ENCODE data around the gene OAF.

DNA sequence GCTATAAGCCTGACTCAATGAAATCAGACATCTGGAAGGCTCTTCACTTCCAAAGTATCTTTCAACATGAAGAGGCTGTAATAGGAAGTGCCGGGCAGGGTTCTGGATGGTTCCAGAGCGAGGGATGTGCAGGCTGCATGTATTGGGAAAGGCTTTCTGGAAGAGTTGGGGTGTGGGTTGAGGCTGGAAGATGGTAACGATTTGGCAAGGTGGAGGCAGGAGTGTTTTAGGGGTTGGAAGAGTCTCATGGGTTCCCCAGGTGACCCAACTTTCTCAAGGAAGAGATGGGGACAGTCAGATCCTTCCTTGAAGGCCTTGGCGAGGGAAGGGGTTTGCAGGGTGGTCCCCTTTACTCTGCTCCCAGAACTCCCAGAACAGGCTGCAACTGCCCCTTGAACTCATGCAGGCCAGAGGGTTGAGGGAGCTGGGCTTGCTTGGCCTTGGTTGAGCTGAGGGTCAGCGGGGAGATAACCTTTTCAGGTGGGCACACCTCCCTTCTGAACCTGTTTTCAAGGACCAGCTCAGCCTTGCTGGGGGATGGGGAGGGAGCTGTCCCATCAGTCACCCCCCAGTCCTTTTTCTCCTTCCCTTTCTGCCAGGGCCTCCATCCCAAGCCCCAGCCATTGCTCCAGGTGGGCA lies 19.7 kb downstream of the OAF start:
- TF ChIP-seq, protein P1, sequence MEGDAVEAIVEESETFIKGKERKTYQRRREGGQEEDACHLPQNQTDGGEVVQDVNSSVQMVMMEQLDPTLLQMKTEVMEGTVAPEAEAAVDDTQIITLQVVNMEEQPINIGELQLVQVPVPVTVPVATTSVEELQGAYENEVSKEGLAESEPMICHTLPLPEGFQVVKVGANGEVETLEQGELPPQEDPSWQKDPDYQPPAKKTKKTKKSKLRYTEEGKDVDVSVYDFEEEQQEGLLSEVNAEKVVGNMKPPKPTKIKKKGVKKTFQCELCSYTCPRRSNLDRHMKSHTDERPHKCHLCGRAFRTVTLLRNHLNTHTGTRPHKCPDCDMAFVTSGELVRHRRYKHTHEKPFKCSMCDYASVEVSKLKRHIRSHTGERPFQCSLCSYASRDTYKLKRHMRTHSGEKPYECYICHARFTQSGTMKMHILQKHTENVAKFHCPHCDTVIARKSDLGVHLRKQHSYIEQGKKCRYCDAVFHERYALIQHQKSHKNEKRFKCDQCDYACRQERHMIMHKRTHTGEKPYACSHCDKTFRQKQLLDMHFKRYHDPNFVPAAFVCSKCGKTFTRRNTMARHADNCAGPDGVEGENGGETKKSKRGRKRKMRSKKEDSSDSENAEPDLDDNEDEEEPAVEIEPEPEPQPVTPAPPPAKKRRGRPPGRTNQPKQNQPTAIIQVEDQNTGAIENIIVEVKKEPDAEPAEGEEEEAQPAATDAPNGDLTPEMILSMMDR (IDR thresholded peaks at IDR 0.05): no peak
- TF ChIP-seq POLR2A (IDR thresholded peaks at IDR 0.05): no peak

Data from heart left ventricle (tissue), 13 donors.